Astrocyte (in vitro differentiated cells and primary cell): ENCODE data around the gene RNLS.

ENCODE experiments used
- CTCF ChIP-seq: IDR thresholded peaks from 2 replicates; pipeline ENCODE4 v1.5.1; 2011; ENCODE audit warnings: low read depth, mild to moderate bottlenecking, inconsistent platforms, low read length, moderate library complexity; ENCODE audit not compliant: insufficient read depth
- EZH2 ChIP-seq: IDR thresholded peaks from 2 replicates; pipeline ENCODE4 v1.6.1; 2012; ENCODE audit warnings: mild to moderate bottlenecking, low read length, inconsistent platforms; ENCODE audit not compliant: insufficient read depth

- TF ChIP-seq CTCF, result peak; percentile 45
- TF ChIP-seq EZH2, result no peak
Measured at GRCh38 chr10:88565072-88565471, 18.0 kb downstream of the RNLS start.
